ENCODE data around the gene GPATCH3. TPM values are rescaled to one million over a fixed set of nuclear protein-coding genes. Genes with fewer than 3 reads are reported as not detected.

The GPATCH3 gene
- total and polyA plus RNA-seq, 2 of the 8 experiments (the other 6 are each of a cell fraction or from before 2014, with no cell fraction given), result 7.9 to 17.4 TPM

GRCh38 chr1:26857473-26858060, 42.7 kb downstream of the GPATCH3 start:
- Histone ChIP-seq H2BK20ac (ENCODE audit: low read length) (no peak overlapping the region), H3K4me1 (replicated peaks in 1 of 4; ENCODE audit: control insufficient read depth in 3 of 4, insufficient read depth in 4 of 4, low read length in 3 of 4) (peaks cover 0 to 11% (median 7%) of the 10 kb centered on the region in 4 experiments; a peak in 6 of 7 replicates), H3K18ac (ENCODE audit: extremely low read depth, low read length) (no peak overlapping the region), H3K79me2 (ENCODE audit: control insufficient read depth in 1 of 2, insufficient read depth in 2 of 2, low read length in 2 of 2) (no peaks in the 10 kb centered on the region), H3K4ac (replicated peaks; ENCODE audit: insufficient read length, low read depth, low read length) (no peak overlapping the region), H2AFZ (ENCODE audit: low read length) (no peak overlapping the region), H3K9ac (replicated peaks in 1 of 4; ENCODE audit: extremely low read depth in 1 of 4, low read depth in 3 of 4, low read length in 3 of 4) (no peak overlapping the region), H3K27ac (ENCODE audit: low read depth, low read length) (no peak overlapping the region), H3K23ac (ENCODE audit: insufficient read length) (no peak overlapping the region), H4K8ac (ENCODE audit: extremely low read depth, insufficient read depth, low read length) (0 out of 2 replicates have a peak overlapping the region, but pooled peaks have one; percentile 9), H3K9me3 (ENCODE audit: insufficient read depth in 2 of 2, low read depth in 1 of 2, low read length in 1 of 2) (no peaks in the 10 kb centered on the region), H2BK120ac (replicated peaks; ENCODE audit: low read depth, low read length) (no peak overlapping the region), H4K20me1 (replicated peaks in 1 of 2; ENCODE audit: control insufficient read depth in 1 of 2, insufficient read depth in 2 of 2, low read length in 2 of 2) (peaks cover 0 to 5% of the 10 kb centered on the region in 2 experiments), H2BK15ac (ENCODE audit: low read length) (no peak overlapping the region), H3K27me3 (replicated peaks in 1 of 4; ENCODE audit: control insufficient read depth in 3 of 4, extremely low read depth in 1 of 4, insufficient read depth in 3 of 4, low read length in 3 of 4) (no peaks in the 10 kb centered on the region; a peak in 1 of 7 replicates), H3K56ac (replicated peaks; ENCODE audit: insufficient read length, low read depth, low read length) (no peak overlapping the region), H2BK5ac (ENCODE audit: low read depth, low read length) (no peak overlapping the region), H2AK5ac (ENCODE audit: low read depth, low read length) (no peak overlapping the region), H3K79me1 (ENCODE audit: low read depth, low read length) (no peaks in the 10 kb centered on the region), H3K4me2 (ENCODE audit: insufficient read depth in 1 of 2, low read depth in 2 of 2, low read length in 2 of 2) (no peak overlapping the region), H3K4me3 (ENCODE audit: extremely low read depth in 1 of 4, insufficient read depth in 2 of 4, low read depth in 3 of 4, low read length in 4 of 4) (no peak overlapping the region), H3K23me2 (ENCODE audit: low read depth, low read length) (no peaks in the 10 kb centered on the region), H4K91ac (replicated peaks; ENCODE audit: insufficient read length, low read length) (no peak overlapping the region), H2BK12ac (ENCODE audit: low read depth, low read length) (no peak overlapping the region), H4K5ac (ENCODE audit: insufficient read length, low read depth, low read length) (no peak overlapping the region), H3K14ac (ENCODE audit: insufficient read length) (no peak overlapping the region), H3K36me3 (ENCODE audit: control insufficient read depth in 2 of 4, insufficient read depth in 4 of 4, low read length in 3 of 4) (peaks cover 0 to under 1% (median 0%) of the 10 kb centered on the region in 4 experiments; a peak in 2 of 8 replicates)
- no peak for FAIRE-seq
- no peak for DNase-seq (ENCODE audit: low read depth in 1 of 2, low spot score in 2 of 2)
- ChIA-PET POLR2A (ENCODE audit: partially characterized antibody) (interaction anchor here (0.8 to 2.8 kb wide), 10 partner anchors 8 to 386 kb away, joined by 3 to 8 read pairs (median 4); partner anchors contain the start of genes GPN2 and HMGN2), CTCF (ENCODE audit: partially characterized antibody) (interaction anchor here (1.1 to 22.8 kb wide), 8 partner anchors 13 to 274 kb away, joined by 3 to 547 read pairs (median 14); partner anchors contain the start of gene GPN2)
- WGBS, 2 experiments (ENCODE audit: extremely low coverage in 1 of 2, insufficient coverage in 1 of 2, insufficient read length in 1 of 2, insufficient replicate concordance in 2 of 2, low coverage in 1 of 2, low lambda C conversion rate in 2 of 2, missing lambda C conversion rate in 1 of 2), result 90% methylated on average over 8 of the region's 8 CpGs; no CpG with 5 or more reads in 1 of the 2 experiments

Measured in H1 (cell line).